NOMO-1 treated with DMSO at 0.1 percent for 48 hours (cell line): ENCODE measurements around the gene MAB21L3.
"Not testable (repeated sequence)": the region's sequence is repeated elsewhere in the genome, so short reads cannot be mapped to it uniquely, and the experiment has no call there.

Source experiments
- DNase-seq: peaks from one replicate; lab custom pipeline; 2025; ENCODE audit not compliant: unreplicated experiment; lab: John Stamatoyannopoulos, UW

Gene MAB21L3

GRCh38 chr1:116133696-116134475 is 22.7 kb downstream of the MAB21L3 start:
- no peak for DNase-seq

GRCh38 chr1:116134476-116134773 is 23.2 kb downstream of the MAB21L3 start:
- DNase-seq = no peak

GRCh38 chr1:116138277-116138792 is 27.1 kb downstream of the MAB21L3 start:
- no peak for DNase-seq

- DNase-seq = no peak
Observed at GRCh38 chr1:116139592-116140134, 28.5 kb downstream of the MAB21L3 start.

GRCh38 chr1:116144151-116144550 is 33.0 kb downstream of the MAB21L3 start:
- no peak for DNase-seq

GRCh38 chr1:116146447-116147113 is 35.4 kb downstream of the MAB21L3 start:
- DNase-seq = not testable (repeated sequence)

GRCh38 chr1:116147114-116147510 is 35.9 kb downstream of the MAB21L3 start:
- DNase-seq = no peak

- DNase-seq = no peak
Observed at GRCh38 chr1:116147972-116148371, 36.8 kb downstream of the MAB21L3 start.

- DNase-seq = no peak
Observed at GRCh38 chr1:116148967-116149366, 37.8 kb downstream of the MAB21L3 start.

- no peak for DNase-seq
Observed at GRCh38 chr1:116150368-116150767, 39.2 kb downstream of the MAB21L3 start.

GRCh38 chr1:116151739-116152576 is 40.8 kb downstream of the MAB21L3 start:
- peak; percentile 74 for DNase-seq

GRCh38 chr1:116152577-116152943 is 41.4 kb downstream of the MAB21L3 start:
- DNase-seq = no peak

- no peak for DNase-seq
Observed at GRCh38 chr1:116152950-116153691, 41.9 kb downstream of the MAB21L3 start.

GRCh38 chr1:116153692-116154031 is 42.5 kb downstream of the MAB21L3 start:
- DNase-seq = no peak

GRCh38 chr1:116154536-116154935 is 43.3 kb downstream of the MAB21L3 start:
- DNase-seq = no peak

- no peak for DNase-seq
Observed at GRCh38 chr1:116157096-116157495, 45.9 kb downstream of the MAB21L3 start.

- DNase-seq = no peak
Observed at GRCh38 chr1:116159177-116159576, 48.0 kb downstream of the MAB21L3 start.

GRCh38 chr1:116159611-116160010 is 48.4 kb downstream of the MAB21L3 start:
- no peak for DNase-seq

- DNase-seq = no peak
Observed at GRCh38 chr1:116161390-116161789, 50.2 kb downstream of the MAB21L3 start.

GRCh38 chr1:116161877-116162390 is 50.7 kb downstream of the MAB21L3 start:
- DNase-seq = no peak

- no peak for DNase-seq
Observed at GRCh38 chr1:116163533-116163932, 52.3 kb downstream of the MAB21L3 start.
